Occipital lobe (tissue), 2 donors: ENCODE measurements around the gene PDZD7. TPM values are rescaled to one million over a fixed set of nuclear protein-coding genes. Genes with fewer than 3 reads are reported as not detected.

Experiments used
- DNase-seq: peaks from one replicate; lab custom pipeline; 2025; lab: John Stamatoyannopoulos, UW
- total RNA-seq: library from RNA; depleted of rRNA; stranded (reverse); fragments of >200 nt; gene quantifications from one replicate; pipeline ENCODE4 v1.2.3, GENCODE V29; 2014

PDZD7 gene
- total RNA-seq, 1 donor from 2014 or later: 4.5 TPM

DNA sequence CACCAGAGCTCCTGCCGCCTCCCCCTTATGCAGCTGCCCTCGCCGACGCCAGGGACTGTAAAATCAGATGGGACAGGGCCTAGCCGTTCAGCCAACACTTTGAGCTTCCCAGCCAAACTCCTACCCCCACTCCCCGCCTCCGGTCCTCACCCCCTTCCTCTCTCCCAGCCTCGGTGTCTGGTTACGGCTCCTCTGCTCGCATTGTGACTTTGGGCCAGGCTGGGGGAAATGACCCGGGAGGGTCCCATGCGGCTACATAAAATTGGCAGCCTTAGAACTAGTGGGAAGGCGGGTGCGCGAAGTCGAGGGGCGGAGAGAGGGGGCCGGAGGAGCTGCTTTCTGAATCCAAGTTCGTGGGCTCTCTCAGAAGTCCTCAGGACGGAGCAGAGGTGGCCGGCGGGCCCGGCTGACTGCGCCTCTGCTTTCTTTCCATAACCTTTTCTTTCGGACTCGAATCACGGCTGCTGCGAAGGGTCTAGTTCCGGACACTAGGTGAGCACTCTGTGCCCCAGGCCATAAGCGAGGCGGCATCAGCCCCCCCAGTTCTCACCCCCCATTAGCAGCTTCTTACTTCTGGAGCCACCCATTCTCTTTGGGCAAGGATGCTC is 30.8 kb upstream of the PDZD7 start, which contains the start of gene KAZALD1:
Gene KAZALD1, plus strand, starts transcription at position 366 of the 608 bp plus-strand sequence. CDS start 604 bp downstream, outside the sequence.
- no peak for DNase-seq

DNA sequence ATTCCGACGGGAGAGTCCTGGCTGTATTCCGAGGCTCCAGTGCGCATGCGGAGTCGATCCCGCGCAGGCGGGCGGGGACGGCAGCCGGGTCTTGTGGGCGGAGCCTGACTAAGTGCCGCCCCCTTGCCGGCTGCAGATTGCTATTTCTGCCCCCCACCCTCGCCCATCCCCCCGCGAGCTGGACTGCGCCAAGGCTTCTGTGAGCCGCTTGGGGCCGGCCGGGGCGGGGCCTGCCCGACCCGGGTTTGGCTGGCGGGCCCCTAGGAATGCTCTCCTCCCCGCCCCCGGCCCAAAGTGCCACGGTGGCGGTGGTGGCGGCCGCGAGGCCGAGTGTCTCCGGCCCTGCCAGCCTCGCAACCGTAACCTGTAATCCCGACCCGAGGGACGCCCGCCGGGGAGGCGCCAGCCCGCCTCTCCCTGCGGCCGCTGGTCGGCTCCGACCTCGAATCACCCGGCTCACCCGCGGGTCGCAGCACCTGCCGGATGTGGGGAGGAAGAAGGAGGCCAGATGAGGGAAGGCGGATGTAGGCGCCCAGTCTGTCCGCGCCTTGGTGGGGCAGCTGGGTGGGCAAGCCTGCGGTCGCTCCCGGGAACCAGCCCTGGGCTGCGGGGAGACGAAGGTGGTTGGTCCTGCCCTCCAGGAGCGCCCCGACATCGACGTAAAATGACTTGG is 30.2 kb upstream of the PDZD7 start:
- DNase-seq: peak; percentile 78

DNA sequence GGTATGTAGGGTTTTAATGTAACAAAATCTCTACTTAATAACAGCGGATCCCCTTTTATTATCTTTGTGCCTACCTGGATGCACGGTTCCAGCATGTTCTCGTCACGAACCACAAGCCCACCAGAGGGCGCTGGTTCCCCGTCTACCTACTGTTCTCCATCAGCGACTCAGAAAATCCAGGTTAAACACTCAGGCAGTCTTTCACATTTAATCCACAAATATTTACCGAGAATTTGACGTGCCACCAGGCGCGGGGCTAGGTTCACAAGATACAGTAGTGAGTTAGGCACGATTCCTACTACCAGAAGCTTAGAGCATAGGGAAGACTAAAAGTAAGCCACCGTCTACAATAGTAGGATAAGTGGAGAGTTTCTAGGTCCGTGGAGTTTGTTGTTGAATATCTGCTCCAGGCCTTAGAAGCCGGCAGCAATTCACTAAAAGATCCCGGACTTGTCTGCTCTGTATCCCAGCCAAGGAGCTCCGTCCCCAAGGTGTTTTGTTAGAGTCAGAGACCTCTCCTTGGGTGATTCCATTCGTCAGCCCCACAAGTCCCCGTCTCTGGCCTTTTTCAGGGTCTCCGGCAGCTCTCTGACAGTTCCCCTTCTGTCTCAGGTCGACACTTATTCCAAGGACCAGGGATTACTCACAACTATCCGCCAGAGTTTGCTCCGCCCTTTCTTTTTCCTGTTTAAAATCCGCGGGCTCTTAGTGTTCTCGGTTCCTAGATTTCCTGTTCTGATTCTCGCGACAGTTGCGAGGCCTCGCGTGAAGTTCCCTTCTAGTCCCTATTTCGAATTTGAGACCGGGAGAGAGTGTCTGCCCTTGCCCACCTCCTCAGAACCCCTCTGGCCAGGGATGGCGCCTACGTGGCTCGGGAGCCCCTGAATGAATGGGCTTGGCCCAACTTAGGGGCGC is 29.4 kb upstream of the PDZD7 start:
- peak; percentile 54 for DNase-seq

DNA sequence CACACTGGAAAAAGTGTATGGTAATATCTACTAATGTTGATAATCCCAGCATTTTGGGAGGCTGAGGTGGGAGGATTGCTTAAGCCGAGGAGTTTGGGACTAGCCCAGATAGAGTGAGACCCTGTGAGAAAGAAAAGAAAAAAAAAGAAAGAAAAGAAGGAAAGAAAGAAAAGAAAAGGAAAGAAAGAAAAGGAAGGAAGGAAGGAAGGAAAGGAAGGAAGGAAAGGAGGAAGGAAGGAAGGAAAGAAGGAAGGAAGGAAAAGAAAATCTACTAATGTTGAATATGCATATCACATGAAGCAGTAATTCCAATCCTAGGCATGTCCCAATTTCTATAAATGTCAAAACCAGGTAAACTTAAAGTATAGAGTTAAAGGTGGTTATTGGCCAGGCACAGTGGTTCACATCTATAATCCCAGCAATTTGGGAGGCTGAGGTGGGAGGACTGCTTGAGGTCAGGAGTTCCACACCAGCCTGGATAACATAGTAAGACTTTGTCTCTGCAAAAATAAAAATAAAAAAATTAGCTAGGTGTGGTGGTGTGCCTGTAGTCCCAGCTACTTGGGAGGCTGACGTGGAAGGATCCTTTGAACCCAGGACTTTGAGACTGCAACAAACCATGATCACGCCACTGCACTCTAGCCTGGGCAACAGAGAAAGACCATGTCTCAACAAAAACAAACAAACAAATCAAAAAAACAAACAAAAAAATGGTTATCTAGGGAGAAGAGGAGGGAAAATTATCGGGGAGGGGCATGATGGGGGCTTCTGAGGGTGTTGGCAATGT is 25.6 kb upstream of the PDZD7 start:
- DNase-seq: no peak

DNA sequence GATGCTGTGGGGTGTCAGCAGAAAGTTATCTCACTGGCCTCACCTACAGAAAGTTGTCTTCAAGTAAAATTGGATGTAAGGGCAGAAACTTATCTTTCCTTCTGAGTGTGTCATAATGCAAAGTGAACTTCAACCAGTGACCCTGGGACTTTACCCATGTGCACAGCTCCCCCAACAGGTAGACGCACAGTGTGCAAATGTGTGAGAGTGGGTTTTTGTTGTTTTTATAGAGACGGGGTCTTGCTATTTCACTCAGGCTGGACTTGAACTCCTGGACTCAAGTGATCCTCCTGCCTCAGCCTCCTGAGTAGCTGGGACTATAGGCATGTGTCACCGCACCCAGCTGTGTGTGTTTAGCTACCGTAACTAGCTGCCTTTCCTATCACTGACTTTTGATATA is 24.5 kb upstream of the PDZD7 start:
- DNase-seq: no peak

DNA sequence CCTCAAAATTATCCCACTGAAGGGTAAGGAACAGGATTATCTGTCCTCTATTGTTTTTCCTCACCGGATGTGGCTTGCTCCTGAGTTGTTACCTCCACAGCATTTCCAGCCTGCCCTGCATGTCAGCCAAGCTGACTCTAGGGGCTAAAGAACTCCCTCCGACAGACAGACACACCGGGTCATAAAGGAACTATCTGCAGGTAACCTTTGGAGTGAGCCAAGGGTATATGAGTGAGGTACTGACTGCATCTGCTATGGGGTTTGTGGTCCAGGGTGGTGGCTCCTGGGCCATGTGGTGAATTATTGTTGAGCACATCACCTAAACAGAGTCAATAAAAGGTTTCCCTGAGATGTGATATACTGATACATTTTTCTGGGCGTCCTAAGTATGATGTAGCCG is 23.9 kb upstream of the PDZD7 start:
- DNase-seq: no peak

DNA sequence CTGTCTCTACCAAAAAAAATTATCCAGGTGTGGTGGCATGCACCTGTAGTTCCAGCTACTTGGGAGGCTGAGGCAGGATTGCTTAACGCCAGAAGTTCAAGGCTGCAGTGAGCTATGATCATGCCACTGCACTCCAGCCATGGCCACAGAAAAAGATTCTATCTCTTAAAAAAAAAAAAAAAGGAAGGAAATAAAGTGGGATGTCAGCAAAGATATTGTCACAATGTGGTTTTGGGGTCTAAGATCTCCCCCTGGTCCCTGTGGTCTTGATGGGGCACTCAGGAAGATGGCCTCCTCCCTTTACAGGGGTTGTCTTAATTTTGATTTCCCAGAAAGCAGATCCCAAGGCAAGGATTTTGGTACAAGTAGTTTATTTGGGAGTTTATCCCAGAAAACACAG is 23.4 kb upstream of the PDZD7 start:
- DNase-seq: no peak

DNA sequence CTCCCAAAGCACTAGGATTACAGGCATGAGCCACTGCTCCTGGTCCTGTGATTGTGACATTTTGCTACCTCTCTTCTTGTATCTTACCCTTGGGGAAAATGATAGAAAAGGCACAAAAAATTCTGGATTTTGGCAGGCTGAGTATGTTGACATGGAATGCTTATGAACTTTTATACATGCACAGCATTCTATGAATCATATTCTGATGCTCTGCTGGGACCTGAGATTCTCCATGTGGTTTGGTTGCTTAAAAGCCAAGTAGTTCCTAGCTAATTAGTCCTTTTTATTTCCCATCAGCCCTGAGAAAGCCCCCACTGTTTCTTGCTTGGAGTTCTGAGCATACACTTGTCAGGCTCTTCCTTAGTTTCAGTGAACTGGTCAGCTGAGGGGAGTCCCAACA is 22.6 kb upstream of the PDZD7 start:
- DNase-seq: no peak

DNA sequence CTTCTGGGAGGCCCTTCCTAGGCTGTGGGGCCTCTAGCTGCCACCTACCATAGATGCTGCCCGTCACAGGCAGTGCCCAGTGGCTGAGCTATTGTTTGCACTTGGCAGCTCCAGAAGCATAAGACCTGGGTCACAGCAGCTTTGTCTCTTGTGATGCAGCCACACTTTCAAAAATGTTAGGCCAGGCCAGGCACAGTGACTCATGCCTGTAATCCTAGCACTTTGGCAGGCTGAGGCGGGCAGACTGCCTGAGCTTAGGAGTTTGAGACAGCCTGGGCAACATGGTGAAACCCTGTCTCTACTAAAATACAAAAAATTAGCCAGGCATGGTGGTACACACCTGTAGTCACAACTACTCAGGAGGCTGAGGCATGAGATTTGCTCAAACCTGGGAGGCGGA is 21.4 kb upstream of the PDZD7 start:
- no peak for DNase-seq

DNA sequence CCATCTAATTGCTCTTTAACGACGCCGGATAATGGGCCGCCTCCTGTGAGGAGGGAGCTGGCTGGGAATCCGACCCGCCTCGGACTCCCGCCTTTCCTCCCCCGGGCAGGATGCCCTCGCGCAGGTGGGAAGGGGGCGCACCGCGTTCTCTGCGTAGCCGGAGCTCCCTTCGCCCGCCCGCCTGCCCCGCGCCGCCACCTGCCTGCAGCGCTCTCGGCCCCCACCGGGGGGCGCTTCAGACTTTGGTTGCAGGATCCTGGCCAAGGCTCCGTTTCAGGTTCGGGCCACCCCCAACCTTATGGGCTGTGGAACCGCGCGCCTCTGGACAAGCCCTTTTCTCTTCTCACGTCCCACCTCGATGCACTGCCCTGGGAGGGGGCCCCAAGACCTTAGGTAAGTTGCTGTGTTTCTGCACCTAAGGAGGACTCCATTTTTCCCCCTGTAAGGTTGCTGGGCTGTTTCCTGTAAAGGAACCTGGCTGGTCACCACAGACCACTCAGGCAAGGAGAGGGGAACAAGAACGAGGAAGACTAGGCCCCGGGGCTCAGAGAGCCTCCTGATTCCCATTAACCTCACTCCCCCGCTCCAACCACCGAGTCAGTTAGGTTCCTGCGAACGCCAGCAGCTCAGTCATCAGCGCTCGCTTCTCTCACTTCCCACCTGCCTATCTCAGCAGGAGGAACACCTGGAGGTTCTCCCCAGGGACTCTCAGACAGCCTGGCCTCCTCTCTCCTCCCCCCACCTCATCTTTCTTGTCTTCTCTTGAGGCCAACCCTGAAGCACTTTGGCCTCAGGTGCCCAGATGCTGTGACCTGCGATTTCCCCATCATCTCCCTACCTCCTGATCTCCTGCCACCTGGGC is 19.5 kb upstream of the PDZD7 start:
- no peak for DNase-seq

DNA sequence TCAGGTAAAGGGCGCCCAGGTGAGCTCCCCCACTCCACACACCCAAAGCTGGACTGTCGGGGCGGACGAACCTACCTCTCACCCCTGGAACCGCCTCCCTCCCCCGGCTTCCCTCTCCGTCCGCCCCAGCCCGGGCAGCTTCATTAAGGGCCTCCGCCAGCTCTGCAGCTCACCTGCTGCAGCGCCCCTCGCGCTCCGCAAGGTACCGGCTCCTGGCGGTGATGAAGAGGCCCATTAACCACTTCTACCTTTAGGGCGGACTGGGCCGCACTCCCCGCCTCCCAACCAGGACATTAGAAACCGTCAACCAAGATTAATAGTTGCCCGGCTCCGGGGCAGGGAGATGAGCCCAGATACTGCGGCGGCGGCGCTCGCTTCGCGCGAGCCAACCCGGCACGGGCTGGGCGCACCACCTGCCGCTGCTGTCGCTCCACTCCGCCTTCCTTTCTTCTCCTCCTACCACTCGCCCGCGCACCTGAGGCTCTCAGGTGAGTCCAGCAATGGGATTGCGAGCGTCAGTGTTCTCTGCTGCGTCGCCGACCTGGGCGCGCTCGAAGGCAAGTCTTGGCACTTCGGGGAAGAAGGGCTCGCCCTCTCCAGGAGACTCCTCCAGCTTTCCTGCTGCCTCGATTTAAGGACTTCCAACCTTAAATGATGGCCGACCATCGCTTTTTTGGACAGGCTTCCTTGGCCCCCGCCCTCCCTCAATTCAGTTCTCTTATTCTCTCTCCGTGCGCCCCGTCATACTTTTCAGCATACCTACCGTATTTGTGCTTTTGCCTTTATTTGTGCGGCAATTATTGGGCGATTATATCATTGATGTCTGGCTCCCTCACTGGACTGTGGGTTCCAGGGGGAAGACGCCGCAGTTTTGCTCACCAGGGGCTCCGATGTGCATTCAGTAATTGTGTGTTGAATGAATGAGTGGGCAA is 17.3 kb upstream of the PDZD7 start:
- DNase-seq: no peak

DNA sequence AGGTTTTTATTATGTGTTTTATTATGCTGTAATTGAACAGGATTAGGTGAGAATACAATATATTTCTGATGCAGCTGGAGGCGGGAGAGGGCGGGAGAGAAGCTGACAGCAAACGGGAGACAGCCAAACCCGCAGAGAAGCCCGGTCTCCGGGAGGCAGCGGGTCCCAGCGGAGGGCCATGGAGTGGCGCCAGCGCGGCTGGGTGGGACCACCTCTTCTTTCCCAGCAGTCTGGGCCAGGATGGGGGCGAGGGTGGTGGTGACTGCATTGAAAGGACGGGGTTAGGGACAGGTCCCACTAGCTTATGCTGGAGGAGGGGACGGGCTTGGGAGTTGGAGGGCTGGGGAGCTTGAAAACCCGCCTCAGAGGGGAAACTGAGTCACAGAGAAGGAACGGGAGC is 16.3 kb upstream of the PDZD7 start:
- DNase-seq: no peak

DNA sequence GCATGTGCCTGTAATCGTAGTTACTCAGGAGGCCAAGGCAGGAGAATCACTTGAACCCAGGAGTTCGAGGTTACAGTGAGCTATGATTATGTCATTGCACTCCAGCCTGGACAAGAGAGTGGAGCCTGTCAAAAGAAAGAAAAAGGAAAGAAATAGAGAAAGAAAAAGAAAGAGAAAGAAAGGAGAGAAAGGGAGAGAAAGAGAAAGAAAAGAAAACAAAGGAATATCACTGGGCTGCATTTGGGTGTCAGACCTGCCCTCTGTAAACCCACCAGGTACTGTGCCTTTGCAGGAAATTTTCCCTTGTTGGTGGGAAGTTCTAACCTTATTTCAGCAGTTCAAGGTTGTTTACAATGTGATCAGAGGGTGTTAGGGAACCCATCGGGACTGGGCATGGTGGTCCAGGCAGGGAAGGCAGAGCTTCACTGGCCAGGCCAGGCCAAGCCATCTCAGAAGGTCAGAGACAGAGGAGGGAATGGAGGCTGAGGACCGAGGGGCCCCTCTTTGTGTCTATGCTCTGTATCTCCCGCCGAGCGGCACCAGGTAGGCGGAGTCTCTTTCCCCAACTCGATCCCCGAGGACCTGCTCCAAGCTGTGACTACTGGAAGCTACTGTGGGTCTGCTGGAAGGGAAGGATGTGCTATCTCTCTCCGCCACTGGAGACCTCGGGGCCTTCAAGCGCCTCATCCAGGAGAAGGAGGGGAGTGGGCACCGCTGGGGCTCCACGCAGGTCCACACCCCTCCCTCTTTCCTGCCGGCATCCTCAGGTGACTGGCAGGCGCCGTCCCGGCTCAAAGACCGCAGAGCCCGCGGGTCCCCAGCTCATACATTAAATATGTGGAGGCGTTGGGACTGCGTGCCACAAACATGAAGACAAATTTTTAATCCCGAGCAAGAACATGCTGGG is 15.7 kb upstream of the PDZD7 start:
- no peak for DNase-seq

DNA sequence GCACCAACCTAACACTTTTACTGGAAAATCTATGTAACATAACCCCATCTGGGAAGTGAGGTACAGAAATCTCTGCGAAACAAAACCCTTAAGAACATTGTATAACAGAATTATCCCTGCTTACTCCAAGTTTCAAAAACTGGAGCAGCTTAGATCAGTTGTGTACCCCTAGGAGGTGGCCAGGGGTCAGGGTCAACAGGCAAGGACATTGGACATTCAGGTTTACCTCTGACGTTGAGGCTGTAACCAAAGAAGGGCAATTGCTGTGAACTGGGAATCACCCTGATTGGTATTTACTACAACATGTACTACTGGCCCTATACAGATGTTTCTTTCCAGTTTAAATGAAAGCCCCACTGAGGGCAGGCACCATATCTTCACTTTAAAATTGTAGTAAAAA is 13.2 kb upstream of the PDZD7 start:
- DNase-seq: no peak

DNA sequence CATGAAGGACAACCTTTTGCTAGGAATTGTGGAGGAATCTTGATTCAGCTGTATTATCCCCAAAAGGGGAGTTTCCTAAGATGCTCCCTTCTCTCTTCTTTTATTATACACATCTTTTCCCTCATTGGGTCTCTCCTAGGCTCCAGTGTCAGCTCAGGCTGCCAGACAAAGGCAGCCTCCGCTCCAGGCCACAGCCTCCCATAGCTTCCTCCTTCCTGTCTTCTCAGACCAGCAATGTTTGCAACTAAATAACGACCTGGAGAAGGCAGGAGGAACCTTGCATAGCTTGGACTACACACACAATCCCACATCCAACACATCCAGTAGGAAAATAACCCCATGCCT is 12.4 kb upstream of the PDZD7 start:
- DNase-seq: no peak

DNA sequence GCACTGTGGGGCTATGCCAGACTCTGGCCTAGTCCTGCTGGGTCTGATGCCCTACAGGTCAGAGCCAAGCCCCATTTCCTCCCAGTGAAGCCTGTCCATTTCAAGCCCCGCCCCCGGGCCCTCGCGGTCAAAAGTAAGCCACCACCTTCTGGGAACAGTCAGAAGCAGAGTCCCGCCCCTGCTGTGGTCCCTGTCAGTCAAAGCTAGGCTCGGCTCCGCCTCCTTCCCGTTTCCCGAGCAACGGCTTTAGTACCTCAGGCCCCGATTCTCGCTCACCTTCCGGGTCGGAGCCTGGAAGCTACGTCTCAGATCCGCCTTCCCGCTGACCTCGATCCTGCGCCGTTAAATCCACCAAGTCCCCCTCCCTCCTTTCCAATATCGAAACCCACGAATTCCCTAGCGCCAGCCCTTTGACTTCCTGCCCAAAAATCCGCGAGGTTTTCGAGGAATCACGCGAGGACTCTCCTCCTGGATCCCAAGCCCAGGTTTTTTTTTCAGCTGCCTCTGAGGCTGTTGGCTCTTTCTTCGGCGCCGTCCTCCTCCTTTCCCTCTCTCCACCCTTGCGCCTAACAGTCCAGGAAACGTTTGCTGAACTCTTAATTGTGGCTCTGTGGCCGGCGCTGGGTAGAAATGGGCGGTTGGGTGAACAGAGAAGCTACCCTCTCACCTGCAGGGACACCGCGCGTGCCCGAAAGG is 11.9 kb upstream of the PDZD7 start:
- peak; percentile 83 for DNase-seq

DNA sequence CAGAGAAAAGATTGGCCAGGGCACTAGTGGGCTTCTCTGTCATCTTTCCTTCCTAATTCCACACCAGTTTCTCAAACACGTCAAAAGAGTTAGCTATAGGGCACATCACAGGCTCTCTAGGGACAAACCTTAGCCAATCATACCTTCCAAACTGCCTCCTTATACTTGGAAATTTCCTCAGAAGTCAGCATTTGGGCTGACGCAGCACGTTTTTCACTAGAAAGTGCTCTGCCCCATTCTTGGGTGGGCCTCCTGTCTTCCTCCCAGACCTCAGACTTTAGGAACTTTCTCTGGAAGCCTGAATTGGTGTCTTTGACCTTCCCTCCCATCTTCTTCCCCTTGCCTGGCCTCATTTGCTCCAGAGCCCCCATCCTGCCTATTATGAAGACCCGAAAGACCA is 11.2 kb upstream of the PDZD7 start:
- no peak for DNase-seq

DNA sequence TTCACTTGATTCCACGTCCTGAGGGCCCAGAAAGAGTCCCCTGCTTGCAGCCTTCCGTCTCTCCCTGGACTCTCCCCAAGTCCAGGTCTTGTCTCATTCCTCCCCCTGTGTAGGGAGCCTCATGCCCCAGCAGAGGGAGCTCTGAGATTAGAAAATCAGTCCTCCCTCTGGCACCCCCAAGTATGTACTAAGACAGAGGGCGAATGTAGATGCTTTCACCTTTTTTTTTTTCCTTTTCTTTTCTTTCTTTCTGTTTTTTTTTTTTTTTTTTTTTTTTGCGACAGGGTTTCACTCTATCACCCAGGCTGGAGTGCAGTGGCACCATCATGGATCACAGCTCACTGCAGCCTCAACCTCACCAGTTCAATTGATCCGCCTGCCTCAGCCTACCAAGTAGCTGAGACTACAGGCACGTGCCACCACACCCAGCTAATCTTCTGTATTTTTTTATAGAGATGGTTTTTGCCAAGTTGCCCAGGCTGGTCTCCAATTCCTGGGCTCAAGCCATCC is 10.4 kb upstream of the PDZD7 start:
- peak; percentile 53 for DNase-seq
